HL-60/S4 treated with phorbol 12-myristate 13-acetate at 8.2 ng/mL for 4 days and 3 days (cell line): ENCODE results near the gene BLCAP.

Source experiments
- in situ Hi-C: fragments of 300-500 bp; cut with MboI; formaldehyde crosslinking; loops from 2 replicates; pipeline ENCODE4 v1.15.0; 2022; ENCODE audit warnings: low sequenced_read_pairs

BLCAP gene

GRCh38 chr20:37520419-37520955, 7.2 kb downstream of the BLCAP start:
- in situ Hi-C loops, result loop anchor here (10.0 kb wide), 1 partner anchor 256 kb away; the partner anchor contains the start of gene GHRH

- in situ Hi-C loops, result loop anchor here (10.0 kb wide), 1 partner anchor 255 kb away; the partner anchor contains the start of gene GHRH
Measured at GRCh38 chr20:37519508-37520418, 7.9 kb downstream of the BLCAP start.

- in situ Hi-C loops, result no loop called here
Measured at GRCh38 chr20:37518606-37519507, 8.8 kb downstream of the BLCAP start.

- in situ Hi-C loops, result no loop called here
Measured at GRCh38 chr20:37518059-37518458, 9.6 kb downstream of the BLCAP start.

GRCh38 chr20:37516811-37517750, 10.6 kb downstream of the BLCAP start:
- in situ Hi-C loops, result no loop called here

- in situ Hi-C loops, result no loop called here
Measured at GRCh38 chr20:37515876-37516275, 11.8 kb downstream of the BLCAP start.

- in situ Hi-C loops, result no loop called here
Measured at GRCh38 chr20:37513779-37514359, 13.8 kb downstream of the BLCAP start.

- in situ Hi-C loops, result no loop called here
Measured at GRCh38 chr20:37511610-37512275, 15.9 kb downstream of the BLCAP start.

GRCh38 chr20:37510226-37510625, 17.4 kb downstream of the BLCAP start:
- in situ Hi-C loops, result no loop called here

- in situ Hi-C loops, result no loop called here
Measured at GRCh38 chr20:37506152-37506725, 21.4 kb downstream of the BLCAP start.

- in situ Hi-C loops, result no loop called here
Measured at GRCh38 chr20:37505263-37506151, 22.2 kb downstream of the BLCAP start.

GRCh38 chr20:37504404-37505096, 23.1 kb downstream of the BLCAP start:
- in situ Hi-C loops, result no loop called here

GRCh38 chr20:37503256-37503927, 24.3 kb downstream of the BLCAP start:
- in situ Hi-C loops, result no loop called here

- in situ Hi-C loops, result no loop called here
Measured at GRCh38 chr20:37502654-37503053, 25.0 kb downstream of the BLCAP start.

GRCh38 chr20:37501940-37502339, 25.7 kb downstream of the BLCAP start:
- in situ Hi-C loops, result no loop called here

GRCh38 chr20:37500311-37500710, 27.4 kb downstream of the BLCAP start:
- in situ Hi-C loops, result no loop called here
